Sigmoid colon (tissue), 7 donors: ENCODE data around the gene NAA80. TPM values are rescaled to one million over a fixed set of nuclear protein-coding genes. Genes with fewer than 3 reads are reported as not detected.
A peak's percentile ranks its signal among the peaks of the same experiment; 100 is the strongest.

ENCODE experiments used
- DNase-seq: peaks from one replicate; pipeline ENCODE4 v3.0.0-alpha.2; 2019
- H3K27ac ChIP-seq, 4 donors: fragments of 200-600 bp; sonication (generic); one replicate each; pipeline ENCODE4 v1.5.1; 2016 to 2019; ENCODE audit warnings: mild to moderate bottlenecking in 1 of 4
- H3K27me3 ChIP-seq, 3 donors: fragments of 200-600 bp; sonication (generic); one replicate each; pipeline ENCODE4 v1.5.1; 2019; ENCODE audit warnings: mild to moderate bottlenecking in 1 of 3
- H3K36me3 ChIP-seq, 4 donors: fragments of 200-600 bp; sonication (generic); one replicate each; pipeline ENCODE4 v1.5.1; 2016 to 2019
- H3K4me1 ChIP-seq, 4 donors: fragments of 200-600 bp; sonication (generic); one replicate each; pipeline ENCODE4 v1.5.1; 2017 to 2019
- H3K4me3 ChIP-seq, 4 donors: fragments of 200-600 bp; sonication (generic); one replicate each; pipeline ENCODE4 v1.5.1; 2017 to 2019; ENCODE audit warnings: mild to moderate bottlenecking in 2 of 4, moderate library complexity in 1 of 4
- H3K9me3 ChIP-seq, 4 donors: fragments of 200-600 bp in 3 of 4; sonication (generic) in 3 of 4; one replicate each; pipeline versions ENCODE4 v1.5.1 to v1.6.1; 2013 to 2019
- EP300 ChIP-seq, 4 donors: sonication (generic); formaldehyde crosslinking; IDR thresholded peaks; one replicate each; pipeline ENCODE4 v1.6.1; 2017; ENCODE audit warnings: antibody characterized with exemption in 4 of 4
- POLR2A ChIP-seq, 2 donors: fragments of 450-650 bp; IDR thresholded peaks; one replicate each; pipeline ENCODE4 v1.6.1; 2016; ENCODE audit warnings: antibody characterized with exemption in 2 of 2, mild to moderate bottlenecking in 2 of 2, moderate library complexity in 2 of 2
- POLR2AphosphoS5 ChIP-seq, 4 donors: sonication (generic); formaldehyde crosslinking; IDR thresholded peaks; one replicate each; pipeline ENCODE4 v1.6.1; 2017; ENCODE audit warnings: antibody characterized with exemption in 4 of 4
- WGBS, 2 donors: extraction: QIAGEN DNeasy Blood & Tissue Kit; methylation state at CpG; one replicate each; pipeline ENCODE4 v1.1.7; 2013; 5-methylcytosine and 5-hydroxymethylcytosine counted together
- intact Hi-C: fragments of 100-400 bp; cut with DNase I; formaldehyde crosslinking; loops from one replicate; pipeline ENCODE4 v1.15.1; 2023
- polyA plus RNA-seq, 3 donors: library from polyadenylated mRNA; stranded (reverse); fragments of 200-250 nt; gene quantifications; one replicate each; pipeline ENCODE4 v1.2.3, GENCODE V29; 2013
- total RNA-seq, 4 donors: library from RNA; depleted of rRNA; stranded (reverse); fragments of >200 nt; gene quantifications; one replicate each; pipeline ENCODE4 v1.1.0, GENCODE V29; 2016
- TF ChIP-seq, protein P1 (sequence below), 4 experiments: fragments of 450-650 bp in 3 of 4; fragments of 200-600 bp in 1 of 4; IDR thresholded peaks; one replicate each; pipeline ENCODE4 v1.5.1; 2016 to 2019; ENCODE audit warnings: antibody characterized with exemption in 4 of 4, mild to moderate bottlenecking in 3 of 4, moderate library complexity in 2 of 4
- donor health status: healthy with polysubstance abuse.
- donor health status: Bipolar disorder and iron deficiency.
- donor health status: healthy.

Gene NAA80
- total and polyA plus RNA-seq, 7 donors, result 3.5 to 9.5 (median 6.4) TPM

DNA sequence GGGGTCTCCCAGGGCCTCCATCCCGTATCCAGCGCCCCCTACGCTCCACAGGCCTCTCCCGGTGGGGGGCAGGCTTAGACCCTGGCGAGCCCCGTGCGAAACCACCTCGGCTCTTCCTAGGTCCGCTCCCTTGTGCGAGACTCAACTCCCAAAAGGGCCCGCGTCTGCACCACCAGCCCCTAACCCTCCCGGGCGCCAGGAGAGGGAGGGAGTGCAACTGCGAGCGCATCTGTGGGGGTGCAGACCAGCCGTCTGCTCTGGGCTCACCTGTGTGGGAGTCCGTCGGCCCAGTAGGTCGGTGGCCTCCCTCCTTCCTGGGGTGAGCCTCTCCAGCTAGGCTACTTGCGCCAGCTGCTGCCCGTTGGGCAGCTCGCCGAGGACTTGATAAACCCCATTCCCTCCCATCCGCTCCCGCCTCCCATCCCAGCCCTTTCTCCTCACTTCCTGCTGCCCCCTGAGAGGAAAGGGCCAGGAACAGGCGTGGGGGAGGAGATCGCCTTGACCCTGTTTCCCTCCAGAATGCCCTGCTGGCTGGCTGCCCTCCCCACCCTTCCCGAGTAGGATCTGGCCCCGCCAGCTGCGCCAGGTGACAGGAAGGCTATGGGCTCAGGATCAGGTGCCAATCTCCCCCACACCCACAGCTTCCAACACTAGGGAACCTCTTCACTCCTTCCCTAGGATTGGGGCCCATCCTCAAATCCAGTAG is 23.3 kb upstream of the NAA80 start, which contains the start of gene HYAL2:
TSS of gene HYAL2 (minus strand) at position 360 of the 706 bp plus-strand sequence. CDS start 2,256 bp downstream, outside the sequence.
- 50 to 63% methylated on average over 31 of the region's 31 CpGs for WGBS, 2 donors
- intact Hi-C loops, result loop anchor here (5.0 to 10.0 kb wide), 2 partner anchors 130 to 1062 kb away; partner anchors contain the start of genes GNAT1 and MANF
- no peak for TF ChIP-seq POLR2A (IDR thresholded peaks at IDR 0.05)
- TF ChIP-seq POLR2AphosphoS5 (IDR thresholded peaks at IDR 0.05), result peak; percentile 8 to 47 (median 44)
- no peak for TF ChIP-seq EP300 (IDR thresholded peaks at IDR 0.05)
- TF ChIP-seq, protein P1, sequence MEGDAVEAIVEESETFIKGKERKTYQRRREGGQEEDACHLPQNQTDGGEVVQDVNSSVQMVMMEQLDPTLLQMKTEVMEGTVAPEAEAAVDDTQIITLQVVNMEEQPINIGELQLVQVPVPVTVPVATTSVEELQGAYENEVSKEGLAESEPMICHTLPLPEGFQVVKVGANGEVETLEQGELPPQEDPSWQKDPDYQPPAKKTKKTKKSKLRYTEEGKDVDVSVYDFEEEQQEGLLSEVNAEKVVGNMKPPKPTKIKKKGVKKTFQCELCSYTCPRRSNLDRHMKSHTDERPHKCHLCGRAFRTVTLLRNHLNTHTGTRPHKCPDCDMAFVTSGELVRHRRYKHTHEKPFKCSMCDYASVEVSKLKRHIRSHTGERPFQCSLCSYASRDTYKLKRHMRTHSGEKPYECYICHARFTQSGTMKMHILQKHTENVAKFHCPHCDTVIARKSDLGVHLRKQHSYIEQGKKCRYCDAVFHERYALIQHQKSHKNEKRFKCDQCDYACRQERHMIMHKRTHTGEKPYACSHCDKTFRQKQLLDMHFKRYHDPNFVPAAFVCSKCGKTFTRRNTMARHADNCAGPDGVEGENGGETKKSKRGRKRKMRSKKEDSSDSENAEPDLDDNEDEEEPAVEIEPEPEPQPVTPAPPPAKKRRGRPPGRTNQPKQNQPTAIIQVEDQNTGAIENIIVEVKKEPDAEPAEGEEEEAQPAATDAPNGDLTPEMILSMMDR (IDR thresholded peaks at IDR 0.05), result no peak
- Histone ChIP-seq H3K36me3 (peaks cover 0 to 43% (median 7%) of the 10 kb centered on the region in 4 donors), H3K4me3 (peak within 1 kb of the TSS; percentile 58 to 84 (median 75)), H3K27me3 (no peaks in the 10 kb centered on the region), H3K9me3 (no peaks in the 10 kb centered on the region), H3K4me1 (peaks cover 0 to 71% (median 62%) of the 10 kb centered on the region in 4 donors), H3K27ac (peak within 1 kb of the TSS; percentile 88 to 92 (median 92))
- DNase-seq, result no peak

DNA sequence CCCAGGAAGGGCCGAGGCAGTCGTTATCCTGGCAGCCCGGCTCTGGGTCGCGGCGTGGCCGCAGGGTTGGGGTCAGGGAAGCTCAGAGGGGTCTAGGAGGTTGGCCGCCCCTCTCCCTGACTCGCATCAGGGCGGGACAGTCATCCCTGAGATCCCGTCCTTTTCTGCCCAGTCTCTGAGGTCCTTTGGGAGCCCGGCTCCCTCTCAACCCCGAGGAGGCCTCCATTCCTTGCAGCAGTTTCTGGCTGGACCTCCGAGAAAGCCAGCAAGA is 22.8 kb upstream of the NAA80 start:
- peak overlapping the region; percentile 58 to 84 (median 75) for H3K4me3 ChIP-seq
- peak overlapping the region; percentile 88 to 92 (median 92) for H3K27ac ChIP-seq
- no peaks in the 10 kb centered on the region for H3K27me3 ChIP-seq
- intact Hi-C loops, result loop anchor here (5.0 to 10.0 kb wide), 2 partner anchors 130 to 1063 kb away; partner anchors contain the start of genes GNAT1 and MANF
- 37 to 45% methylated on average over 14 of the region's 14 CpGs for WGBS, 2 donors
- H3K4me1 ChIP-seq, result peaks cover 0 to 71% (median 61%) of the 10 kb centered on the region in 4 donors
- no peak for DNase-seq
- no peaks in the 10 kb centered on the region for H3K9me3 ChIP-seq
- TF ChIP-seq POLR2A (IDR thresholded peaks at IDR 0.05) (no peak), POLR2AphosphoS5 (IDR thresholded peaks at IDR 0.05) (peak in 2 of 4 donors; percentile 23 to 28)
- peaks cover 0 to 48% (median 8%) of the 10 kb centered on the region in 4 donors for H3K36me3 ChIP-seq

DNA sequence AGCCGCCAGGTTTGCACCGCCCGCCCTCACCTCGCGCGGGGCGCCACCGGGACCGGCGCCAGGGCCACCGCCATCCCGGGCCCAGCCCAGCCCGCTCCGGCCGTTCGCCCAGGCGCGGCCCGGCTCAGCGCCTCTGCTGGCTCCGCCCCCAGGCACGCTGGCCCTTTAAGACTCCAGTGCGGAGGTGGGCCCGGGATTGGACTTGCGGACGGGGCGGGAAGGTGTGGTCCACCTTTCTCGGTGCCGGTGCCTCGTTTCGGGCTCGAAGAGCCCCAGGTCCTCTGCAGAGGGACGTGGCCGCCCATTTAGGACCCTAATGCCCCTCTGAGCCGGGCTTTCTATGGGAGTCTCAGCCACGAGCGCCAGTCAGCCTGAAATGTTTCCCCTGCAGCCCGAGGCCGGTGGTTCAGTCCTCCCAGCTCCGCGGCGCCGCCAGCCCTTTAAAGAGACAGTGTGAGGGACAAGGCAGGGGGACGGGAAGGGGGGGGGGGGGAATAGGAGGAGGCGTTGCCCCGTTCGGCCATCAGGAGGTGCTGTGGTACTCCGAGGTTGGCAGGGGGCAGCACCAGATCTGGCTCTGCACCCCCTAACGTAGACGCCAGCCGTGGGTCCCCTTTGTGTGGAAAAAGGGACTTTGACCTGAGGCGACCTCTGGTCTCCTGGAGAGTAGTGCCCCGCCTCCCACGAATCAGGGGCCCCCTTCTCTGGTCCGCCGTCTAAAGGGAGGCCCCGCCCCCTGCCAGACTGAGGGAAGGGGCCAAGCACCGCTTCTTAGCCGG is 22.3 kb upstream of the NAA80 start:
- TF ChIP-seq POLR2A (IDR thresholded peaks at IDR 0.05) (no peak), POLR2AphosphoS5 (IDR thresholded peaks at IDR 0.05) (peak in 2 of 4 donors; percentile 52 to 64), EP300 (IDR thresholded peaks at IDR 0.05) (no peak)
- TF ChIP-seq, protein P1 (IDR thresholded peaks at IDR 0.05), result peak; percentile 22 to 50 (median 42)

DNA sequence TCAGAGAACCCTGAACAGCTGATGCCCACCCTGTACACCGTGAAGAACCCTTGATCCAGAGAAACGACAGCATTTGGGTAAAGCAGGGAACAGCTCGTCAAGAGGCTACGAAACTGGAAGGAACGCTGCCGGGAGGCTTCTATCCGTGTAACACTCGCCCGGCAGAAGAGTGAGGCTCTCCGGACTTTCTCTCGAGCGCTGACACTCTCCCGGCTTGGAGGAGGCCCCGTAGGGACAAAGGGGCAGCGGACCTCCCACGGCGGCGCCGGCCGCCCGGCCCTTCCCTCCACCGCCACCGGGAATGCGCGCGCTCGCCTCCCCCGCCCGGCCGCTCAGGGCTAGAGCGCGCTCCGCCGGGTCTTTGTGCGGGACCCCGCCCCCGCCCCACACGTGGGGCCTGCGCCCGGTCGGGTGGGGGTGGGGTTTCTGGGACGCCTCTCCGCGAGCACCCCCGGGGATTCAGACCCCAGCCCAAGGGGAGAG is 21.7 kb upstream of the NAA80 start:
- peak overlapping the region; percentile 88 to 92 (median 92) for H3K27ac ChIP-seq
- peaks cover 0 to 51% (median 9%) of the 10 kb centered on the region in 4 donors for H3K36me3 ChIP-seq
- TF ChIP-seq EP300 (IDR thresholded peaks at IDR 0.05) (no peak), POLR2AphosphoS5 (IDR thresholded peaks at IDR 0.05) (peak in 2 of 4 donors; percentile 20 to 26), POLR2A (IDR thresholded peaks at IDR 0.05) (peak in 1 of 2 donors; percentile 25)
- TF ChIP-seq, protein P1 (IDR thresholded peaks at IDR 0.05), result no peak
- peak overlapping the region; percentile 58 to 84 (median 75) for H3K4me3 ChIP-seq
- WGBS, 2 donors, result 0 to 1% methylated on average over 45 of the region's 45 CpGs
- peaks cover 0 to 66% (median 59%) of the 10 kb centered on the region in 4 donors for H3K4me1 ChIP-seq
- intact Hi-C loops, result loop anchor here (2.0 to 10.0 kb wide), 3 partner anchors 22 to 1064 kb away; partner anchors contain the start of genes GNAT1, HYAL3, MANF and NAA80
- peak; percentile 91 for DNase-seq
- no peaks in the 10 kb centered on the region for H3K9me3 ChIP-seq
- no peaks in the 10 kb centered on the region for H3K27me3 ChIP-seq

More for the DNA sequence above, 22.3 kb upstream of the NAA80 start:
- Histone ChIP-seq H3K36me3 (peaks cover 0 to 51% (median 8%) of the 10 kb centered on the region in 4 donors), H3K4me1 (peaks cover 0 to 70% (median 59%) of the 10 kb centered on the region in 4 donors), H3K27ac (peak overlapping the region; percentile 88 to 92 (median 92)), H3K27me3 (no peaks in the 10 kb centered on the region), H3K4me3 (peak overlapping the region; percentile 58 to 84 (median 75)), H3K9me3 (no peaks in the 10 kb centered on the region)
- DNase-seq, result peak; percentile 95
- intact Hi-C loops, result loop anchor here (2.0 to 10.0 kb wide), 3 partner anchors 23 to 1063 kb away; partner anchors contain the start of genes GNAT1, HYAL3, MANF and NAA80
- WGBS, 2 donors, result 1% methylated on average over 59 of the region's 59 CpGs
